Coronary artery (tissue), 2 donors: ENCODE data around the gene NLRP3.
"Not testable (repeated sequence)": the region's sequence is repeated elsewhere in the genome, so short reads cannot be mapped to it uniquely, and the experiment has no call there.

Source experiments
- DNase-seq: peaks from one replicate; pipeline ENCODE4 v3.0.0-alpha.2; 2017; ENCODE audit warnings: low spot score
- H3K27ac ChIP-seq, 2 donors: fragments of 200-600 bp; sonication (generic); one replicate each; pipeline ENCODE4 v1.5.1; 2016 to 2019
- H3K4me3 ChIP-seq: fragments of 200-600 bp; sonication (generic); 2 replicates; pipeline ENCODE4 v1.5.1; 2016; ENCODE audit warnings: mild to moderate bottlenecking, moderate library complexity
- CTCF ChIP-seq: fragments of 200-600 bp; sonication (generic); IDR thresholded peaks from one replicate; pipeline ENCODE4 v1.5.1; 2019; ENCODE audit warnings: antibody characterized with exemption

The NLRP3 gene

GRCh38 chr1:247371801-247372259 lies 44.1 kb upstream of the NLRP3 start:
- no peak overlapping the region for H3K27ac ChIP-seq
- no peak for TF ChIP-seq CTCF
- H3K4me3 ChIP-seq: no peak overlapping the region
- no peak for DNase-seq

- no peak for DNase-seq
- Histone ChIP-seq H3K27ac (no peak overlapping the region), H3K4me3 (peak overlapping the region; percentile 66)
- no peak for TF ChIP-seq CTCF
Measured at GRCh38 chr1:247373721-247374141, 42.2 kb upstream of the NLRP3 start.

GRCh38 chr1:247374651-247375334 lies 41.2 kb upstream of the NLRP3 start:
- DNase-seq, H3K4me3 ChIP-seq, H3K27ac ChIP-seq: not testable (repeated sequence)

- no peak overlapping the region for H3K27ac ChIP-seq
- no peak overlapping the region for H3K4me3 ChIP-seq
- TF ChIP-seq CTCF: no peak
- DNase-seq: no peak
Measured at GRCh38 chr1:247375747-247376146, 40.2 kb upstream of the NLRP3 start.

GRCh38 chr1:247376659-247377058 lies 39.3 kb upstream of the NLRP3 start:
- no peak overlapping the region for H3K27ac ChIP-seq
- H3K4me3 ChIP-seq: no peak overlapping the region
- no peak for TF ChIP-seq CTCF
- no peak for DNase-seq

- not testable (repeated sequence) for H3K4me3 ChIP-seq, DNase-seq, H3K27ac ChIP-seq
Measured at GRCh38 chr1:247377656-247378055, 38.3 kb upstream of the NLRP3 start.

GRCh38 chr1:247378334-247379073 lies 37.5 kb upstream of the NLRP3 start:
- no peak for DNase-seq
- Histone ChIP-seq H3K4me3 (no peak overlapping the region), H3K27ac (no peak overlapping the region)
- no peak for TF ChIP-seq CTCF

GRCh38 chr1:247385283-247385682 lies 30.7 kb upstream of the NLRP3 start:
- Histone ChIP-seq H3K27ac (no peak overlapping the region), H3K4me3 (no peak overlapping the region)
- DNase-seq: no peak
- TF ChIP-seq CTCF: no peak
